Stimulated activated CD8-positive, alpha-beta memory T cell treated with anti-CD3 and anti-CD28 coated beads, Interleukin-4, amount 100 ng/mL, for 24 hours (primary cell): ENCODE results near the gene PRKCE.
"Not testable (repeated sequence)": the region's sequence is repeated elsewhere in the genome, so short reads cannot be mapped to it uniquely, and the experiment has no call there.

Source experiments
- DNase-seq: peaks from one replicate; pipeline ENCODE4 v3.0.0-alpha.2; 2020; ENCODE audit warnings: low read depth

Gene PRKCE

DNA sequence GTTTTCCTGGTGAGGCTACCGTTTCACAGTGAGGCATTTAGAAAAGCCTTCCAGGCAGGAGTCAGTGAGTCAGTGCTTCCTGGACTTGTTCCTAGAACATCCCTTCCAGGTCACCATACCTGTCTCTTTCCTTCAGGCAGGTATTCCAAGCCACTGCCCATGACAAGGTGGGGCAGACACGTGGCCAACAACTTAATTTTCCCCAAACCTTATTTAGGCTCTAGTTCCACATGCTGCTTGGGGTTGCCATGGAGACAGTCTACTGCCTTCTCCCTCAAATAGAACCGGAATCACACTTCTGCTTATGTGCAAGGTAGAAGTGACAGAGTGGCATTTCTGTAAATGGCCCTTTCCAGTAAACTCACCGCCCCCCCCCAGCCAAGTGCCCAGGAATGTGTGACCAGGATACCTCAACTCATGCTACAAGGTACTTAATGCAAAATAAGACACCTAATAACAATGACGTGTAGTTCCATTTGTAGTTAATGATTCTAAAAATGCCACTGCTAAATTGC is 258.3 kb downstream of the PRKCE start:
- no peak for DNase-seq

DNA sequence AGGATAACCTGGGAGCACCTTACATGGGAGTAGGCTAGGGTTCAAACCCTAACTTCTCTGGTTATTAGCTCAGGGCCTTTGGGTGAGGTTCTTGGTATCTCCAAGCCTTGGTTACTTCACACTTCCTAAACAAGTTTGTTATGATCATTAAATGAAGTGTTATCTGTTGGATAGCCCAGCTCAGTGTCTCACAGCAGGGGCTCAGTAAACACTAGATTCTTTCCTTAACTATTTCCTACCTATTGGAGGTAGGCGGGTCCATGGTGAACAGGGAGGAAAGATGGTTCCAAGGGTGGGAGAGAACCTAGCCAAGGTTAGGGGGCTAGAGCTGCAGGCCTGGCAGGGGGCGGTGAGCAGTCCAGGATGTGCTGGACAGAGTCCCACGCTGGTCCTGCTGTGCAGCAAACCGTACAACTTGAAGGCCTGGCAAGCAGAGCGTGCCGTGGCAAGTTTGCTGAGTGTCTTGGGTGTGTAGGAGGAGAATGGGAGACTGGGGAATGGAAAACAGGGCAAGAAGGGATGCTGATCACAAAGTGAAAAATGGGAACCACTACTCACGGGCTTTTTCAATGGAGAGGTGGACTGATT is 259.1 kb downstream of the PRKCE start:
- no peak for DNase-seq

DNA sequence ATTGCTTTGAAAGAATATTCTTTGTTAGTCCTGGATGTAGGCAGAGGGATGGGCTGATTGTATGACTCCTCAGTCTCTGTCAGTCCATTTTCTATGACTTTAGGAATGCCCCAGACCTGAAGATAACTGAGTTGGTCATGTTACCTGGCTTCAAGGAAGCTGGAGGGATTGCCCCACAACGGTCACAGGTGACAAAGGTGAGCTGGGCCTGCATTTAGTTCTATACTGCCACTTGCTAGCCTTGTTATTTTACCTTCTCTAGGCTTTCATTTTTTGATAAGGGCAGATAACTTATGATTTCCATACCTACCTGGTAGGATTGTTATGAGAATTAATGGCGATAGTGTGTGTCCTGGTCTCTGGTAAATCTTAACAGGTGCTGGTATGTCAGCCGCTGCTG is 260.1 kb downstream of the PRKCE start:
- no peak for DNase-seq

DNA sequence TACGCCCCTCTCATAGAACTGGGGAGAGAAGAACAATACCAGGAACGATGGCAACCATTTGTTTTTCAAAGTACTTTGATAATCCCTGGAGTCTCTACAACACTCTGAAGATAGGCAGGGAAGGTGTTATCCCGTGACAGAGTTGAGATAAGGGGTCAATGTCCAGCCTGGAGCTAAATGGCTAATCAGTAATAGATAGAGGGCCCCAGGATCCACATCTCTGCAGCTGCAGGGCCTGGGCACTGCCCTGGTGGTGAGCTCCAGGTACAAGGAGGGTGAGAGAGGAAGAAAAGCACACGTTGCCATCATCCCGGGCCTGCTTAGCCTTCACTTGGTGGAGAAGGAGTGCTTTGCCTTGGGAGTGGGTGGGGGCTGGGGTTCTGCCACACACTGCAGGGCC is 260.6 kb downstream of the PRKCE start:
- DNase-seq = no peak

DNA sequence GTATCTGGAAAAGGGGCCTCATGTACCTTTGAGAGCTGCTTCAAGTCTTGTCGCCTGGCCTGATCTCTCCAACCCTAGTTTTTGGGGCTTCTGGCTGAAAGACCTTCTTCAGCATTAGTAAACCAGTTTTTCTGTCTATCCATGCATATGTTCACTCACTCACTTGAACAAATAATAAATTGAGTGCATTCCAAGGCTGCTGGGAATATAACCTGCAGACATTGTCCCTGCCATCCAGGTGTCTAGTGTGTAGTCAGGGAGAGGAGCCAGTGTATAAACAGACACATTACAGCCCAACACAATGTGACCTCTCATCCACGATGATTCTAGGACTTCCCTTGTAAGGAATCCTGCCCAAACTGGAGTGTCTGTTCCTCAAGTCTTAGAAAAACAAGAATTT is 262.1 kb downstream of the PRKCE start:
- no peak for DNase-seq

DNA sequence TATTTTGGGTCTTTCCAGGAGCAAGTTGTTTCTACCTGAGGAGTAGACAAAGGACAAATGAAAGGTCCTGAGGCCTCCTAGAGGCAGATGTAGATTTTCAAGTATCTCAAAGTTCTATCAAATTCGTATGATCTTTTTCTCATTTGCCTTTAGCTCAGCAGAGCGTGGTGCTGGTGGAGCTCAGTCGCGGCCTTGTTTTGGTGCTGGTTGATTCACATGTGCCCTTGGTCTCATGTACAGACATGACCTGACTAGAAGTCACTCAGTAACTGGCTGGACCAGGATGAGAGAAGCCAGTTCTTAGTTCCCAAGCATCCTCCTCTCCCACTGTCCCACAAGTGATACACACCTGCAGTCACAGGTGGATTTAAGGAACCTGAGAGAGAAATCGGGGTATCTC is 264.0 kb downstream of the PRKCE start:
- DNase-seq = no peak

DNA sequence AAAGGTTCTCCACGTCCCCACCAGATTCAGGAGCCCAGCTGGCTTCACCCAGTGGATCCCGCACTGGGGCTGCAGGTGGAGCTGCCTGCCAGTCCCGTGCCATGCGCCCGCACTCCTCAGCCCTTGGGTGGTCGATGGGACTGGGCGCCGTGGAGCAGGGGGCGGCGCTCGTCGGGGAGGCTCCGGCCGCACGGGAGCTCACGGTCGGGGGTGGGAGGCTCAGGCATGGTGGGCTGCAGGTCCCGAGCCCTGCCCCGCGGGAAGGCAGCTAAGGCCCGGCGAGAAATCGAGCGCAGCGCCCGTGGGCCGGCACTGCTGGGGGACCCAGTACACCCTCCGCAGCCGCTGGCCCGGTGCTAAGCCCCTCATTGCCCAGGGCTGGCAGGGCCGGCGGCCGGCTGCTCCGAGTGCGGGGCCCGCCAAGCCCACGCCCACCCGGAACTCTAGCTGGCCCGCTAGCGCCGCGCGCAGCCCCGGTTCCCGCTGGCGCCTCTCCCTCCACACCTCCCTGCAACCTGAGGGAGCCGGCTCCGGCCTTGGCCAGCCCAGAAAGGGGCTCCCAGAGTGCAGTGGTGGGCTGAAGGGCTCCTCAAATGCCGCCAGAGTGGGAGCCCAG is 266.2 kb downstream of the PRKCE start:
- not testable (repeated sequence) for DNase-seq

DNA sequence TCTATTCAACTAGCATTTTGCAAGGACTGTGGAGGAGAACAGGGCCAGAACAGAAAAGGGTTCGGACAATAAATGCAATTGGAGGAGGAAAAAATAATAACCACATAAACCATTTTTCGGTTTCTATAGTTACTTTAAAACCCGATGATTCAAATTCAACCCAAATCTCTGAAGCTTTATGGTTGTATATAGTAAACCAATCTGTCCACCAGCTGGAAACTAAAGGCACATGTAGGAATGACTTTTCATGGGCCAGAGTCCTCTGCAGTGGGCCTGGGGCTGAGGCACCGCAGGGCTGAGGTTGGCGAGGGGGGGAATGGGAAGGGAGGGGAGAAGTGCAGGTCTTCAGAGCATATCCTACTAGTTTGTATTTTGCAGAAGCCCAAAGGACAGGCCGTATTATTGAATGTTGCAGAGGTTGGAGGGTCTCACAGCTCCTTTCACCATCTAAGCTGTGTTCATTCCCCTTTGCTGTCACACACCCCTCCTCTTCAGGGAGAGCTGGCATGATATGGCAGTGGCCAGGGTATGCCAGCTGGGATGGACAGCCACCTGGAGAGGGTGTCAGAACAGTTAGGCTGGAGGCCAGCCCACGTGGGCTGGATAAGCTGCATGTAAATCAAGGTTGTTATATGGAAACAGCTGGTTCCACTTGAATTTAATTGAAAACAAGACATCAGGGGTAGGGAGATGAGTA is 267.1 kb downstream of the PRKCE start:
- DNase-seq = no peak

DNA sequence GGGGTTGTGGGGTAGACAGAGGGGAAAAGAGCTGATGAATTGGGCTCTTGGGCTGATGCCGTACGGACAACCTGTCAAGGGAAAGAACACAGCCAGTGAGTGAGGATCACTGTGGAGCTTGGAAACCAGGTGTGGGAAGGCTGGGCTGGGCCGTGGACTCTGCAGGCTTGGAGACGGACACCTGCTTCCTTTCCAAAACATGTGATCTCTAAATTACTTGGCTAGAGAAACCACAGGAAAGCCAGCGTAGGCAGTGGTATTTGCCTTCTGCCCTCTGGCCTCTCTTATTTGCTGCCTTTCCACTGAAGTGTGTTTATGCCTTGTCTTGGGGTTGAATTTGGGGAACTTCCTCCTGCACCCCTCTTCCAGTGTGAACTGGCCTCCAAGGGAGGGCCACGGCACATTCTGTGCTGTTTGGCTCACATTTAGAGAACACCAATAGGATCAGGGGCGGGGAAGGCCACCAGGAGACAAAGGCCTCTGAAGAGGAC is 267.7 kb downstream of the PRKCE start:
- DNase-seq = no peak

DNA sequence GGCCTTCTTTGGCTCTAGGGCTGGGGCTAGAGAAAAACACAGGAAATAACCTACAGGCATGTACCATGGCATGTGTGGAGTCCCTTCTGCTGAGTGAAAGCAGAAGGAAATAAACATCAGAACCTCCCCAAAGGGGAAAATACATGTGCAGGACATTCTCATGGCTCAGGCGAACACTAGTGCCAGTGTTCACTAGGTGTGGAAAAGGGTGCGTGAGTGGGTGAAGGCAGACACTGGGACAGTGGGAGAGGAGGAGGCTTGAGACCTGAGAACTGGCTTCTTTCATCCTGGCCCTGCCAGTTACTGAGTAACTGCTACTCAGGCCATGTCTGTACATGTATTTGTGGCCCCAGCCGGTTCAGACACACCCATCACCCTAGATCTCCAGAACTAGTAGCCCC is 268.2 kb downstream of the PRKCE start:
- no peak for DNase-seq

DNA sequence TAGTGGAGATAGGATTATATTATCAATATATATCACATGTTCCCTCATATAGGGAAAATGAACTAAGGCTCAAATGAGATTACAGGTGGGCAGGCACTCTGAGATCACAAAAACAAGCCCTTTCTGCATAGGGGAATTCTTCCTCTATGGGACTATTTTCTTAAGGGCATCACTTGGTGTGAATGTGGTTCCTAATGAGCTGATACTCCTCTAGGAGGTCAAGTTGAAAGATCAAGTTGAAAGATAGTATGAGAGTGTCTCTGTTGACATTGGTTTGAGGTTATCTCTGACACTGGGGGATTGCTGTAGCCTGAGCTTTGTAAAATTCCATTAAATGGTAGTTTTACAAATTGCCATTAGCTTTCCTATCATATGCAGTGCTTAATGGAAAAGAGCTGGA is 270.4 kb downstream of the PRKCE start:
- no peak for DNase-seq

DNA sequence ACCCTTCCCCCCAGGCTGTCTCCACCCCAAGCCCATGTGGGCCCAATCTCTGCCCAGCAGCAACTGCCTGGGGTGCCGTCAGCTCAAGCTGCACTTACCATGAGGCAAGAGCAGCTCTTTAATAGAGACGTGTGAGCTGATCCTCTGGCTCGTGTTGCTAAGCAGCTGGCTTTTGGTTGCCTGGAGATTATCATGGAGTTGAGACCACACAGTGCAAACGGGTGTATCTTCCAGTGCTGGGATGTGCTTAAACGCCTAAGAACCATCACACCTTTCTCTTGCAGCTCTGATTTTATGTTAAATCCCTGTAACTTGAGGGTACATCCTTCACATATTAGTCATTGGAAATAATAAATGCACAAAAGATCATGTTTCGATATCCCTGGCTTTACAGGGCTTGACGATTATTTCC is 271.1 kb downstream of the PRKCE start:
- no peak for DNase-seq

DNA sequence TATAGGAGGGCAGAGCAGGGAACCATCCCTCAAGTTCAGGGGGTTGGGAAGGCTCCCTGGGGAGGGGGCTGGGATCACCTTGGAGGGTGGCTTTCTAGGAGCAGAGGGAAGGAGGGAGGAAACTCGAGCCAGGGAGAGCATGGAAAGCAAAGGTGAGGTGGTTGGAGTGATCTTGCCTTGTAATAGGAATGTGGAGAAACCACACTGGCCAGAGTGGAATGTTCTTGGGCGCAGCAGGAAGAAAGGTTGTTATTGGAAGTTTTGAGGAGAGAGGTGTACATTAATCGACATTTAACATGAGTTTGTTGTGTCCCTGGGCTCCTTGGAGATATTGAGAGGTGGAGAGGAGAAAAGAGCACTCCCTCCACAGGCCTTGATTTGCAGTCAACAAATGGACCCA is 272.2 kb downstream of the PRKCE start:
- no peak for DNase-seq

DNA sequence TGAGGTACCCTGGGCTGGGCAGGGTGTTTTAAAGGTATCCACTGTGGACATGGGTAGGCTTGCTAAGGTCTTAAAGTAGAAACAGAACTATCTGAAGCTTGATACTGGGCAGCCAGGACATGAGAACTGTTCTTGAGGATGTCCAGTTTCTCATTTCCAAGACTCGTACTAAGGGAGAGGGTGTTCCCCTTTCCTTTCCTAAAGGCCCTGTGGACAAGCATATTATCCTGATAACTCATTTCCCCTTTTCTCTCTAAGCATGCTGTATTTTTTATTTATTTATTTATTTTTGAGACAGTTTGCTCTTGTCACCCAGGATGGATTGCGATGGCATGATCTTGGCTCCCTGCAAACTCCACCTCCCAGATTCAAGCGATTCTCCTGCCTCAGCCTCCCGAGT is 273.6 kb downstream of the PRKCE start:
- no peak for DNase-seq

DNA sequence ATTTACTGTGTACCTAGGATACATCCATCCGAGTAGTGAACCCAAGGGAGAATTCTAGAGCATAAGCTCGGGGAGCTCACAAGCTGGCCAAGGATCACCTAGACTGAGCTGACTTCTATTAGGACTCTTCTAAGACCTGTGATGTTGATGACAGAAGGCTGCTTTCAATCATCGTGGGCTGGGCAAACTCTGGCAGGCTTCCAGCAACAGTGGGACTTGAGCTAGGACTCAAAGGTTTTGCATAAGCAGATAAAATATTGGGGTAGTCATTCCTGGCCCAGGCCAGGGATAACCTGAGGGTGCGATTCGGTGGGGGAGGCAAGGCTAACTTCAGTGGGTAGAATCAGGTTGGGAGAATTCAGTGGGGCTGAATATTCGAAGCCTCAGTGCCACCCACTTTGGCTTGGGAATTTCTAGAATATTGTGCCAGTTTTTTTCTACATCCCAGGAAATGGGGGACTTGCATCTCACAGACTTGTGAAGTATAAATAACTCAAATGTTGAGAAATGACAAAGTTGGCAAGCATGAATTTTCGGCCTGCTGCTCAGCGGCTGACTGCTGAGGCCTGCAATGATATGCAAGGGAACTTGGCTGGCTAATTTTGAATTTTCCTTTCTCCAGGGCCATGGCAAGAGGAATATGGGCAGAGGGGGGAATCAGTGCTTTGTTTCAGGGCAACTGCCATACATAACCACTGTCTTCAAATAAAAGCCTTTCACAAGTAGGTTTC is 274.3 kb downstream of the PRKCE start:
- DNase-seq = no peak

DNA sequence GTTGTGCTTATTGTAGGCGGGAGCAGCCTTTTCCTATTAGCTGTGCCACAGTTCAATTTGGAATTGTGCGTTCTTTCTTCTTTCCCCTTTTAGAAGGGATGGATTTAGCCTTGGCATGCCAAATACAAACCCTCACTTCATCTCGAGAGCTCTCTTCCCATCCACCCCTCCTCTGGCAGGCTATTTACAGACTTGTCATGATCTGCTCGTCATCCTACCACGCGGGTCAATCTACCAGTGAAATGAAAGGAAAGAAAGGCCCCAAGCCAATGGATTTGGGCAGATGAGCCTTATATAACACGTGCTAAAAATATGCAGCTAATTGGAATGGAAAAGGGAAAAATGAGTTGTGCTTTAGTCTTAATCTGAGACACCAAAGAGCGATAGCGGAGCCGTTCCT is 277.5 kb downstream of the PRKCE start:
- DNase-seq = no peak

DNA sequence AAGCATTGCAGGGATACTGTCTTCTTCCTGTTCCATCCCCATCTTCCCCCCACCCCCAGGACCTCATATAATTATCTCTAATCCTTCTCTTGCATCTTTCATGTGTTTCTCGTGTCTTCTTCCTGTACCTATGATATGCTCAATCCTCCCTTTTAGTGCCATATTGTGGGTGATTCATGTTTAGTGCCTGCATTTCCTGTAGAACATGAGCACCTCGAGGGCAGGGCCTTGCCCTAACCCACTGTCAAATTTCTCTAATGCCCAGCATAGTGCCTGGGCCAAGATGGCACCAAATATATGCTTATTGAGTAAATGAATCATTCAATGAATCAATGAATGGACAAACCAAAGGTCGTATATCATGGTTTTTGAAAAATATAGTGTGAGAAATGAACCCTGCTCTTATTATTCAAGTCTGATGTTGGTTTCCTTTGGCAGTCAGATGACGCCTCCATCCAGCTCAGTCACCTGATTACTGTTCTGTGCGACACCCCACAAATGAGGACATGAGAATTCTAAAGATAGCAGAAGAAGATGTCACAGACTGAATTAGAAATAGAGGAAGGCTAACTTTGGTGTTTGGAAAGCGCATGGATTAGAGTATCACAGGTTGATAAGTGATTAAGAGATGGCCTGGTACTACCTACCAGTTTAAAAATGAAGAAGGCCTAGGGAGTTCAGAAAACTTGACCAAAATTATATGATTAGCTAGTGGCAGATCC is 278.4 kb downstream of the PRKCE start:
- DNase-seq = no peak

DNA sequence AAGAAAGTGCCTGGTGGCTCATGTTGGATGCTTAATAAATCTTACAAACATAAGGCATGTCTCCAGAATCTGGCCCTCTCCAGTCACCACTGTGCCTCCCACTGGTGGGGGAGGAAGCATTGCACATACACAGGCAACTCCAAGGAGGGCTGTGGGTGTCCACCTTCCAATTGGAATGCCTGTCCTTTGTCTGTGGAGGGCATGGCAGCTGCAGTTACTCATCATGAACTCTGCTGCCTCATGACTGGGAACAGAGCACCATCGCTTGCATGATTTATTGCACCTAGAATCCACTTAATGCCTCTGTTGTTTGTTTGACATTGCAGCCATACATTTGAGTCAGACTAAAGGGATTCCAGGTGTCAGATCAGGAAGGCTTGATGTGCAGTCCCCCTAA is 278.9 kb downstream of the PRKCE start:
- DNase-seq = no peak

DNA sequence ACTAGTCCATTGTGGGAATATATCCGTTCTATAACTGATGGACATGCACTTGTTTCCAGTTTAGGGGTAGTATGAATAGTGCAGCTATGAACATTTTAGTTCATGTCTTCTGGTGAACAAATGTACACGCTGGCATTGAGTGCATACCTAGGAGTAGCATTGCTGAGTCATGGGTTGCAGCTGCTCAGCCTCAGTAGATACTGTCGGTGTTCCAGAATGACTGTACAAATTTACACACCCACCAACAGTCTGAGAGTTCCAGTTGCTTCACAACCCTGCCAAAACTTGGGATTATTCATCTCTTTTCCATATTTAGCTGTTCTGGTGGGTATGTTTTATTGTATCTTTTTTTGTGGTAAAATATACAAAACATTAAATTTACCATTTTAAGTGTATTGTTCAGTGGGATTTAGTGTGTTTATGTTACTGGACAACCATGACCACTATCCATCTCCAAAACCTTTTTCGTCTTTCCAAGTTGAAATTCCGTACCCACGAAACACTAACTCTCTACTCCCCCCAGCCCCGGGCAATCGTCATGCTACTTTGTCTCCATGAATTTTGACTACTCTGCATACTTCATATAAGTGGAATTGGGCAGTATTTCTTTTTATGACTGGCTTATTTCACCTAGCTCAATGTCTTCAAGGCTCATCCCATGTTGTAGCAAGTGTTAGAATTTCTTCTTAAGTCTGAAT is 281.0 kb downstream of the PRKCE start:
- DNase-seq = no peak

DNA sequence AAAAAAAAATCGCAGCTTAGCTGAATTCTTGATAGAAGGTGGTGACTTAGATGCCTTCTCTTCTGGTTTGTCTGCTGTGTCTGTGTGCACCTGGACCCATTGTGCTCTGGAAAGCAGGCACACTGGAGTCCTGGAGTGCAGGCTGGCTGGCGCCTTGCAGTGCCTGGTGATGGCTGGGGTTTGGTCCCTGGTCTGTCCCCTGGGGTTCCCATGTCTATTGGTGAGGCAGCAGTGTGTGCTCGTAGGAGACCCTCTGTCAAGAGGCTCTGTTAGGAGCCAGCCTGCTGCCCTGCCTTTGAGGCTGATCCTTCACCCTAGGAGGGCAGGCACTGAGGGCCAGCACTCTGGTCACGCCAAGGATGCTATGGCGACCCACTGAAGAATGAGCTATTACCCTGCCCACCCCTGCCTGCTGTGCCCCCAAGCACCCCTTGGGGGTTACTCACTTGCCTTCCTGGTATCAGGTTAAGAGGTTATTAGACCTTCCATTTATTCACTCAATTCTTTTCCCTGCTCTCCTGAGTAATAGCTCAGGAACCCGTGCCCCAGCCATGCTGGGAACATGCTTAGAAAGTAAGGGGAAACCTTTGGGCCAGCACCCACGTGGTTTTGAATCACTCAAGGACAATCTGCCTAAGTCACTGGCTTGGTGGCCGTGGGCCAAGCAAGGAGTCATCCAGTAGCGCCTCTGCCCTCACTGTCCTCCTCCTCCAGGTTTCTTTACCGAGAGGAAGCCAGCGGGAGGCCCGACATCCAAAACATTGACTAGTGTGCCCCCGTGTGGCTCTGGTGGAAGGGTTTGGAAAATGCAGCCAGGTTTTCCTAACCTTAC is 284.5 kb downstream of the PRKCE start:
- peak; percentile 16 for DNase-seq

DNA sequence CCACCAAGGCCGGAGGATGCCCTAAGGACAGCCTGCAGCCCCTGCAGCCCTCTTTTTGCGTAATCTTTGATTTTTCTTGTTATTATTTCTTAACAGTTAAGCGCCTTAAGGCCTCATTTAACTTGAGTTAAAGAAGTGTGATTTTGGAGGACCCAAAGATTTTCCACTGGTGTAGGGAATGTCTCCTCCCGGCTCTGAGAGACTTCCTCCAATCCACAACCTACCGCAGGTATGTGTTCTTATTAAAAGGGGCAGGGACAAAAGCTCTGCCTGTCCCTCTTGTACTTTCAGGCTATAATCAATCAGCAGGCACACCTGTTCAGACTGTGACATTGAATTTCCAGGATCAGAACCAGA is 285.1 kb downstream of the PRKCE start:
- DNase-seq = no peak
